Gastrocnemius medialis (tissue), 4 donors: ENCODE data around the gene PLPPR2. TPM values are rescaled to one million over a fixed set of nuclear protein-coding genes. Genes with fewer than 3 reads are reported as not detected.
A peak's percentile ranks its signal among the peaks of the same experiment; 100 is the strongest.

Source experiments
- ATAC-seq, 2 donors: fragments of 150-250 bp; one replicate each; pipeline ENCODE4 v1.9.1; 2016
- DNase-seq, 2 donors: peaks; one replicate each; pipeline ENCODE4 v3.0.0-alpha.2; 2019
- H3K27ac ChIP-seq, 4 donors: fragments of 200-600 bp; sonication (generic); 1 replicate in 1 of 4; 2 replicates in 3 of 4; pipeline ENCODE4 v1.5.1; 2016 to 2018; ENCODE audit warnings: mild to moderate bottlenecking in 2 of 4, moderate library complexity in 1 of 4
- H3K27me3 ChIP-seq, 3 donors: fragments of 200-600 bp; sonication (generic) in 2 of 3; 1 replicate in 1 of 3; 2 replicates in 2 of 3; pipeline versions ENCODE4 v1.5.1 to v1.6.0; 2016 to 2019; ENCODE audit warnings: mild to moderate bottlenecking in 1 of 3, moderate library complexity in 1 of 3
- H3K36me3 ChIP-seq, 2 donors: fragments of 200-600 bp; sonication (generic) in 1 of 2; one replicate each; pipeline ENCODE4 v1.5.1; 2017 to 2018
- H3K4me1 ChIP-seq, 2 donors: fragments of 200-600 bp; sonication (generic) in 1 of 2; one replicate each; pipeline ENCODE4 v1.5.1; 2016 to 2017; ENCODE audit warnings: mild to moderate bottlenecking in 2 of 2
- H3K4me3 ChIP-seq, 4 donors: fragments of 200-600 bp; sonication (generic) in 3 of 4; 1 replicate in 1 of 4; 2 replicates in 3 of 4; pipeline ENCODE4 v1.5.1; 2016 to 2019; ENCODE audit warnings: mild to moderate bottlenecking in 2 of 4
- H3K9me3 ChIP-seq, 3 donors: fragments of 200-600 bp; sonication (generic) in 2 of 3; 1 replicate in 1 of 3; 2 replicates in 2 of 3; pipeline ENCODE4 v1.5.1; 2016 to 2019
- POLR2A ChIP-seq, 2 donors: fragments of 450-650 bp; IDR thresholded peaks; one replicate each; pipeline ENCODE4 v1.6.1; 2017; ENCODE audit warnings: antibody characterized with exemption in 2 of 2, mild to moderate bottlenecking in 2 of 2, moderate library complexity in 2 of 2
- in situ Hi-C, 4 donors: fragments of 200-750 bp; cut with MboI; loops; one replicate each; pipeline versions ENCODE4 v1.15.0 to v1.8.0; 2017; ENCODE audit warnings: low sequenced_read_pairs in 4 of 4
- intact Hi-C: fragments of 100-400 bp; cut with DNase I; formaldehyde crosslinking; loops from one replicate; pipeline ENCODE4 v1.15.1; 2023; ENCODE audit warnings: low total_unique reads
- total RNA-seq, 4 donors: library from RNA; depleted of rRNA; stranded (reverse); fragments of >200 nt; gene quantifications; one replicate each; pipeline versions ENCODE4 v1.1.0 to v1.2.3, GENCODE V29; 2016
- TF ChIP-seq, protein P1 (sequence below), 5 experiments: fragments of 450-650 bp in 3 of 5; fragments of 200-600 bp in 2 of 5; sonication (generic) in 2 of 5; IDR thresholded peaks in 4 of 5; conservative IDR thresholded peaks in 1 of 5; 1 replicate in 4 of 5; 2 replicates in 1 of 5; pipeline ENCODE4 v1.5.1; 2016 to 2019; ENCODE audit warnings: antibody characterized with exemption in 5 of 5, mild to moderate bottlenecking in 3 of 5, moderate library complexity in 3 of 5

Gene PLPPR2
- total RNA-seq, 4 donors from 2014 or later: 18.6 to 46.2 (median 36.9) TPM

DNA sequence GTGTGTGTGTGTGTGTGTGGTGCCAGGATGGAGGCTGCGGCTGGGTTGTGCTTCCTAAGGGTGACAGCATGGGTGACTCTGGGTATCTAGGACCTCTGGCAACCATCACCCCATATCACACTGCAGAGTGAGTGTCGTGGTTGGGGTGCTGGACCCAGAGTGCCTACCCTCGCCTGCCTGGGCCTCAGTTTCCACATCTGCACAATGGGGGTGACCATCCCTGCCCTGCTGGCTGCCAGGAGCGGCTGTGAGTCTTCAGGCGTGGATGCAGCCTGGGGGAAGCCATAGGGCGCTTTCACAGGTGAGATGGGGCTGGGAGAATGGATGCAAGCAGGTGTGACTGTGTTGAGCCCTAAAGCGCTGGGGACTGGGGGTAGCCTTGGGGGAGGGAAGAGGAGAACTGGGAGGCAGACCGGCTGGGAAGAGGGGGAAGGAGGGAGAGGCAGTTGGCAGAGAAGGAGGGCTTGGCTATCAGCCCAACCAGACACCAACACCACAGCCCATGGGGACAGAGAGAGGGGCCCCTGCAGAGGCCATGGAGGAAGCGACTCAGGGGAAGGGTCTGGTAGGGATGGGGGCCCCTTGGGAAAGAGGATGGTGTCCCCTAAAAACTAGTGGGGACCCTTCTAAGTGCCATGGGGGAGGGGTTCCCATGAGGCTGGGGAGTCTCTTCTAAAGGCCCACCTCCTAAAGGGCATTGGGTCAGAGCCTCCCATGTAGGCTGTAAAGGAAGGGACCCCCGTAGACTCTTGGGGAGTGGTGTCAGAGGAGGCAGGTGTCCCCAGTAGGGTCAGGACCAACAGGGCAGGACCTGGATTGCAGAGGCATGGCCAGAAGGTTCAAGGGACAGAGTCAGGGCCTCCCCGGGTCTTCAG, 1.7 kb downstream of the PLPPR2 start:
- H3K27ac ChIP-seq: no peak overlapping the region

DNA sequence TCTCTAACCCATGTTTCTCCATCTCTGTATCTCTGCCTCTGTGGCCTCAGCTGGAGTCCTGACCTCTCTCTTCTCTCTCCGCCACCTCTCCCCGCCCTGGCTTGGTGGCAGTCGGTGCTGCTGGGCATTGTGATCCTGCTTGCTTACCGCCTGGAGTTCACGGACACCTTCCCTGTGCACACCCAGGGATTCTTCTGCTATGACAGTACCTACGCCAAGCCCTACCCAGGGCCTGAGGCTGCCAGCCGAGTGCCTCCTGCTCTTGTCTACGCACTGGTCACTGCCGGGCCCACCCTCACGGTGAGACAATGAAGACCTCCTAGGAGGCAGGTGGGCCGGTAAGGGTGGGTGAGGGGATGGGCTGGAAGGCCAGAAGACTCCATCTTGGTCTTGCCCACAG, 4.2 kb downstream of the PLPPR2 start:
- intact Hi-C loops: no loop called here
- H3K27me3 ChIP-seq: no peaks in the 10 kb centered on the region
- peaks cover 0 to 7% of the 10 kb centered on the region in 2 donors for H3K4me1 ChIP-seq
- DNase-seq (no peak), ATAC-seq (no peak)
- TF ChIP-seq POLR2A (IDR thresholded peaks at IDR 0.05): no peak
- TF ChIP-seq, protein P1, sequence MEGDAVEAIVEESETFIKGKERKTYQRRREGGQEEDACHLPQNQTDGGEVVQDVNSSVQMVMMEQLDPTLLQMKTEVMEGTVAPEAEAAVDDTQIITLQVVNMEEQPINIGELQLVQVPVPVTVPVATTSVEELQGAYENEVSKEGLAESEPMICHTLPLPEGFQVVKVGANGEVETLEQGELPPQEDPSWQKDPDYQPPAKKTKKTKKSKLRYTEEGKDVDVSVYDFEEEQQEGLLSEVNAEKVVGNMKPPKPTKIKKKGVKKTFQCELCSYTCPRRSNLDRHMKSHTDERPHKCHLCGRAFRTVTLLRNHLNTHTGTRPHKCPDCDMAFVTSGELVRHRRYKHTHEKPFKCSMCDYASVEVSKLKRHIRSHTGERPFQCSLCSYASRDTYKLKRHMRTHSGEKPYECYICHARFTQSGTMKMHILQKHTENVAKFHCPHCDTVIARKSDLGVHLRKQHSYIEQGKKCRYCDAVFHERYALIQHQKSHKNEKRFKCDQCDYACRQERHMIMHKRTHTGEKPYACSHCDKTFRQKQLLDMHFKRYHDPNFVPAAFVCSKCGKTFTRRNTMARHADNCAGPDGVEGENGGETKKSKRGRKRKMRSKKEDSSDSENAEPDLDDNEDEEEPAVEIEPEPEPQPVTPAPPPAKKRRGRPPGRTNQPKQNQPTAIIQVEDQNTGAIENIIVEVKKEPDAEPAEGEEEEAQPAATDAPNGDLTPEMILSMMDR (IDR thresholded peaks at IDR 0.05 in 4 of 5, conservative IDR thresholded peaks at IDR 0.05 in 1 of 5): no peak
- H3K36me3 ChIP-seq: peaks cover 0 to 26% of the 10 kb centered on the region in 2 donors
- in situ Hi-C loops: no loop called here
- no peak overlapping the region for H3K4me3 ChIP-seq
- H3K27ac ChIP-seq: no peak overlapping the region
- no peaks in the 10 kb centered on the region for H3K9me3 ChIP-seq

More for the DNA sequence above, 1.7 kb downstream of the PLPPR2 start:
- in situ Hi-C loops (no loop called here), intact Hi-C loops (no loop called here)
- no peak for DNase-seq
- H3K9me3 ChIP-seq: no peaks in the 10 kb centered on the region
- ATAC-seq: no peak
- no peak overlapping the region for H3K4me3 ChIP-seq
- peaks cover 0 to 7% of the 10 kb centered on the region in 2 donors for H3K36me3 ChIP-seq
- H3K27me3 ChIP-seq: no peaks in the 10 kb centered on the region
- no peak for TF ChIP-seq POLR2A (IDR thresholded peaks at IDR 0.05)
- TF ChIP-seq, protein P1 (IDR thresholded peaks at IDR 0.05 in 4 of 5, conservative IDR thresholded peaks at IDR 0.05 in 1 of 5): no peak
- H3K4me1 ChIP-seq: peaks cover 0 to 7% of the 10 kb centered on the region in 2 donors

DNA sequence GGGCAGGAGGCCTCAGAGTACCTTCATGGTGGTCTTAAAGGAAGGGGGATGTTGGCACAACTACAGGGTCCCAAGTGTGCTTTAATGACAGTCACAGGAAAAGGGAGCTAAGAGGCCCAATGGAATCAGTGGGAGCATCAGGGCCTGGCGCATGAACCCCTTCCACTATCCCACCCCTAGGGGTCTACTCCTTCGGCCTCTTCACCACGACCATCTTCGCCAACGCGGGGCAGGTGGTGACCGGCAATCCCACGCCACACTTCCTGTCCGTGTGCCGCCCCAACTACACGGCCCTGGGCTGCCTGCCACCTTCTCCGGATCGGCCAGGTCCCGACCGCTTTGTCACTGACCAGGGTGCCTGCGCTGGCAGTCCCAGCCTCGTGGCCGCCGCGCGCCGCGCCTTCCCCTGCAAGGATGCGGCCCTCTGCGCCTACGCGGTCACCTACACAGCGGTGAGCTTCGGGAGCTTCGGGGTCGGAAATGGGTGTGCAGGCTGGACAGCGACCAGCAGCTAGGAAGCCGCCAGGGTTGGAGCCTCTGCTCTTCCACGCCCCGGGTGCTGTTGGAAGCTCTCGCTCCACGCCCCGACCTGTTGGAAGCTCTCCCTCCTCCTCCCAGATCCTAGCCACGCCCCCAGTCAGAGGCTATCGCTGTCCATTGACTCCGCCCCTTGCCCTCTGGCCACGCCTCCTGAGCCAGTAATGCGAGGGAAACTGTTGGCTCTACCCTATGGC, 6.0 kb downstream of the PLPPR2 start:
- intact Hi-C loops (no loop called here), in situ Hi-C loops (no loop called here)
- Histone ChIP-seq H3K27me3 (no peaks in the 10 kb centered on the region), H3K9me3 (no peaks in the 10 kb centered on the region), H3K36me3 (peaks cover 0 to 36% of the 10 kb centered on the region in 2 donors), H3K4me1 (no peaks in the 10 kb centered on the region), H3K4me3 (no peak overlapping the region), H3K27ac (no peak overlapping the region)
- peak in 1 of 2 donors; percentile 26 for ATAC-seq
- no peak for TF ChIP-seq POLR2A (IDR thresholded peaks at IDR 0.05)
- TF ChIP-seq, protein P1 (IDR thresholded peaks at IDR 0.05 in 4 of 5, conservative IDR thresholded peaks at IDR 0.05 in 1 of 5): no peak
- DNase-seq: no peak

DNA sequence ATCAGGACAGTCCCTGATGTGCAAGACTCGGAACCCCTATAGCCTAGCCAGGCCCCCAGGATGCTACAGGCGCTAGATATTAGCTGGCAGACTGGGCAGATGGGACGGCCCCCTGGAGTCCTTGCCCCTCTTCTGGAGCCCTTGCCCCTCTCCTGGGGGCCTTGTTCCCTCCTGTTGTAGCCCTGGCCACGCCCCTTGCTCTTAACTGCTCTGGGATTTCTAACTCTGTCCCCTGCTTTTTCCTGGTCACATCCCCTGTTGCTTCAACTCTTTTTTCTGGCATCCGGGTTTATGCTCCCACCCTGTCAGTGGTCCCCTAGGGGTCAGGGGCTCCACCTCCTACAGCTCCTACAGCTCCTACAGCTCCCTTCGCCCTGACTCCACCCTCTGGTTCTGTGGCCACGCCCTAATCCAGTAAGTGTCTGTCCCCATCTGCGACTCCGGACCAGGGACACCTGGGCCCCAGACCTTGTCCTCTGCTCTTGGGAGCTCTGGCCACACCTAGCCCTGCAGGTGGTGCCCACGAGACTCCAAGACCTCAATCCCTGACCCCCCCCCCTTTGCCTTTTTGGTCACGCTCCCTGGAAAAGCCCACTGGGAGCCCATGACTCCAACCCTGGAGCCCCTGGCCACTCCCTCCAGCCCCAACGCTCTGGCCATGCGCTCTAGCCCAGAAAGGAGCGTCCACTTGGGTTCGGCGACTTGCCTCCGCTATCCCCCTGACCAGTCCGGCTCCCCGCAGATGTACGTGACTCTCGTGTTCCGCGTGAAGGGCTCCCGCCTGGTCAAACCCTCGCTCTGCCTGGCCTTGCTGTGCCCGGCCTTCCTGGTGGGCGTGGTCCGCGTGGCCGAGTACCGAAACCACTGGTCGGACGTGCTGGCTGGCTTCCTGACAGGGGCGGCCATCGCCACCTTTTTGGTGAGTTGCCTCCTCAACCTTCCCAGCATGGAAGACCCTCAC, 6.8 kb downstream of the PLPPR2 start:
- Histone ChIP-seq H3K27ac (no peak overlapping the region), H3K4me3 (no peak overlapping the region), H3K27me3 (no peaks in the 10 kb centered on the region), H3K4me1 (no peaks in the 10 kb centered on the region), H3K36me3 (peaks cover 0 to 36% of the 10 kb centered on the region in 2 donors), H3K9me3 (no peaks in the 10 kb centered on the region)
- in situ Hi-C loops: no loop called here
- no peak for ATAC-seq
- TF ChIP-seq, protein P1 (IDR thresholded peaks at IDR 0.05 in 4 of 5, conservative IDR thresholded peaks at IDR 0.05 in 1 of 5): no peak
- no peak for TF ChIP-seq POLR2A (IDR thresholded peaks at IDR 0.05)
- intact Hi-C loops: no loop called here
- no peak for DNase-seq
